IMR-90 (cell line): ENCODE results near the gene NRXN2. TPM values are rescaled to one million over a fixed set of nuclear protein-coding genes. Genes with fewer than 3 reads are reported as not detected.

Experiments used
- ATAC-seq: fragments of 200-7000 bp; cut with Tn5 transposase; 2 replicates; pipeline ENCODE4 v1.9.1; 2020; ENCODE audit warnings: low read depth, mild to moderate bottlenecking, moderate library complexity
- BruUV-seq: library from RNA; stranded (reverse); fragments of 400-500 nt; replicated peaks from 2 replicates; lab custom pipeline; 2021; lab: Mats Ljungman, UMichigan
- CTCF ChIA-PET: fragments of 300-600 bp; formaldehyde crosslinking; extraction: SDS; loops from one replicate; lab custom pipeline; 2021; ENCODE audit warnings: antibody characterized with exemption; lab: Yijun Ruan, JAX
- POLR2A ChIA-PET: fragments of 300-600 bp; sonication (Branson Sonifier 250); formaldehyde crosslinking; loops from one replicate; lab custom pipeline; 2022; ENCODE audit warnings: antibody characterized with exemption; ENCODE audit not compliant: unreplicated experiment; lab: Charles Lee
- DNase-seq: peaks from one replicate; pipeline ENCODE4 v3.0.0; 2013
- H2AFZ ChIP-seq: replicated peaks from 2 replicates; pipeline ENCODE3; 2013; ENCODE audit warnings: low read length, mild to moderate bottlenecking; ENCODE audit not compliant: poor library complexity
- H2AK5ac ChIP-seq: 2 replicates; pipeline ENCODE4 v1.6.1; 2013; ENCODE audit warnings: low read depth, low read length, inconsistent platforms
- H2AK9ac ChIP-seq: replicated peaks from 2 replicates; pipeline ENCODE3; 2013; ENCODE audit warnings: mild to moderate bottlenecking, low read depth, low read length, moderate library complexity; ENCODE audit not compliant: poor library complexity
- H2BK120ac ChIP-seq: 2 replicates; pipeline ENCODE4 v1.6.1; 2013; ENCODE audit warnings: low read depth, low read length, inconsistent platforms
- H2BK15ac ChIP-seq: 3 replicates; pipeline ENCODE4 v1.6.1; 2013; ENCODE audit warnings: low read depth, low read length, inconsistent platforms
- H2BK20ac ChIP-seq: 2 replicates; pipeline ENCODE4 v1.6.1; 2013; ENCODE audit warnings: low read depth, mild to moderate bottlenecking, inconsistent platforms, low read length, moderate library complexity
- H2BK5ac ChIP-seq: 2 replicates; pipeline ENCODE4 v1.6.1; 2013; ENCODE audit warnings: mild to moderate bottlenecking, low read depth, low read length, inconsistent platforms; ENCODE audit not compliant: poor library complexity, severe bottlenecking
- H3K14ac ChIP-seq: replicated peaks from 2 replicates; pipeline ENCODE4 v1.6.1; 2013; ENCODE audit warnings: low read depth, low read length, inconsistent platforms
- H3K18ac ChIP-seq: 2 replicates; pipeline ENCODE4 v1.6.1; 2013; ENCODE audit warnings: low read depth, low read length, control low read depth
- H3K23ac ChIP-seq: 2 replicates; pipeline ENCODE4 v1.6.1; 2013; ENCODE audit warnings: low read depth, low read length, inconsistent platforms
- H3K27ac ChIP-seq: 2 replicates; pipeline ENCODE4 v1.5.1; 2013; ENCODE audit warnings: mild to moderate bottlenecking, control low read depth, low read length; ENCODE audit not compliant: insufficient read depth
- H3K27me3 ChIP-seq: 2 replicates; pipeline ENCODE4 v1.6.1; 2013; ENCODE audit warnings: low read length; ENCODE audit not compliant: control insufficient read depth, insufficient read depth
- H3K36me3 ChIP-seq: 2 replicates; pipeline ENCODE4 v1.6.1; 2013; ENCODE audit warnings: low read length, mixed read lengths; ENCODE audit not compliant: control insufficient read depth, insufficient read depth
- H3K4ac ChIP-seq: 2 replicates; pipeline ENCODE4 v1.6.1; 2013; ENCODE audit warnings: low read depth, low read length, inconsistent platforms
- H3K4me1 ChIP-seq: 2 replicates; pipeline ENCODE4 v1.6.1; 2013; ENCODE audit warnings: low read length, mixed read lengths; ENCODE audit not compliant: control insufficient read depth, insufficient read depth
- H3K4me2 ChIP-seq: 2 replicates; pipeline ENCODE4 v1.6.1; 2013; ENCODE audit warnings: low read depth, mild to moderate bottlenecking, control low read depth, low read length, moderate library complexity
- H3K4me3 ChIP-seq: 2 replicates; pipeline ENCODE4 v1.5.1; 2013; ENCODE audit warnings: low read depth, mild to moderate bottlenecking, control low read depth, low read length, moderate library complexity; ENCODE audit not compliant: insufficient read depth
- H3K56ac ChIP-seq: 2 replicates; pipeline ENCODE4 v1.6.1; 2013; ENCODE audit warnings: low read length, inconsistent platforms; ENCODE audit not compliant: insufficient read depth; ENCODE audit errors: extremely low read depth
- H3K79me1 ChIP-seq, 2 experiments: 2 replicates each; pipeline ENCODE4 v1.6.1; 2013; ENCODE audit warnings: low read length in 2 of 2, inconsistent platforms in 1 of 2, low read depth in 1 of 2
- H3K9ac ChIP-seq: 2 replicates; pipeline ENCODE4 v1.6.1; 2013; ENCODE audit warnings: low read depth, low read length, control low read depth
- H3K9me1 ChIP-seq: 2 replicates; pipeline ENCODE4 v1.6.1; 2013; ENCODE audit warnings: low read length, inconsistent platforms; ENCODE audit not compliant: insufficient read depth
- H3K9me3 ChIP-seq: 2 replicates; pipeline ENCODE4 v1.6.1; 2013; ENCODE audit warnings: low read length; ENCODE audit not compliant: control insufficient read depth, insufficient read depth
- H4K20me1 ChIP-seq: 2 replicates; pipeline ENCODE4 v1.6.1; 2013; ENCODE audit warnings: low read length, inconsistent platforms; ENCODE audit not compliant: insufficient read depth
- H4K5ac ChIP-seq: 2 replicates; pipeline ENCODE4 v1.6.1; 2013; ENCODE audit warnings: mild to moderate bottlenecking, low read depth, low read length, control low read depth
- H4K8ac ChIP-seq, 2 experiments: 2 replicates each; pipeline ENCODE4 v1.6.1; 2013; ENCODE audit warnings: low read depth in 2 of 2, low read length in 2 of 2, control low read depth in 1 of 2, inconsistent platforms in 1 of 2
- H4K91ac ChIP-seq: 2 replicates; pipeline ENCODE4 v1.6.1; 2013; ENCODE audit warnings: low read depth, low read length, inconsistent platforms; ENCODE audit not compliant: insufficient read depth
- BHLHE40 ChIP-seq: fragments of 150-350 bp; IDR thresholded peaks from 2 replicates; pipeline ENCODE4 v1.6.1; 2016; ENCODE audit warnings: mild to moderate bottlenecking, low read depth, low read length
- CEBPB ChIP-seq: IDR thresholded peaks from 2 replicates; pipeline ENCODE4 v1.6.1; 2012; ENCODE audit warnings: low read depth, low read length, improper control_type of control experiment
- CHD1 ChIP-seq: IDR thresholded peaks from 2 replicates; pipeline ENCODE4 v1.6.1; 2012; ENCODE audit warnings: low read depth, low read length, improper control_type of control experiment
- CTCF ChIP-seq: conservative IDR thresholded peaks from 2 replicates; pipeline ENCODE4 v1.5.1; 2012; ENCODE audit warnings: mild to moderate bottlenecking, low read depth, low read length, improper control_type of control experiment
- ELK1 ChIP-seq: fragments of 150-350 bp; IDR thresholded peaks from 2 replicates; pipeline ENCODE4 v1.6.1; 2016; ENCODE audit warnings: low read depth, mild to moderate bottlenecking, low read length, moderate library complexity, borderline replicate concordance
- FOS ChIP-seq: fragments of 150-350 bp; IDR thresholded peaks from 2 replicates; pipeline ENCODE4 v1.6.1; 2016; ENCODE audit warnings: low read depth, low read length
- MAFK ChIP-seq: IDR thresholded peaks from 2 replicates; pipeline ENCODE4 v1.6.1; 2012; ENCODE audit warnings: low read depth, low read length, improper control_type of control experiment
- MAZ ChIP-seq: IDR thresholded peaks from 2 replicates; pipeline ENCODE4 v1.6.1; 2012; ENCODE audit warnings: low read depth, mild to moderate bottlenecking, low read length, improper control_type of control experiment, moderate library complexity, borderline replicate concordance
- NFE2L2 ChIP-seq: fragments of 150-350 bp; IDR thresholded peaks from 2 replicates; pipeline ENCODE4 v1.6.1; 2016; ENCODE audit warnings: low read depth, mild to moderate bottlenecking, low read length
- POLR2A ChIP-seq: IDR thresholded peaks from 2 replicates; pipeline ENCODE4 v1.6.1; 2012; ENCODE audit warnings: mild to moderate bottlenecking, low read depth, low read length
- RAD21 ChIP-seq: IDR thresholded peaks from 2 replicates; pipeline ENCODE4 v1.6.1; 2012; ENCODE audit warnings: low read length, improper control_type of control experiment
- RCOR1 ChIP-seq: IDR thresholded peaks from 2 replicates; pipeline ENCODE4 v1.6.1; 2012; ENCODE audit warnings: mild to moderate bottlenecking, low read length, improper control_type of control experiment; ENCODE audit not compliant: insufficient replicate concordance
- RFX5 ChIP-seq: IDR thresholded peaks from 2 replicates; pipeline ENCODE4 v1.8.0; 2012; ENCODE audit warnings: low read depth, mild to moderate bottlenecking, low read length, moderate library complexity
- SMC3 ChIP-seq: fragments of 150-350 bp; IDR thresholded peaks from 2 replicates; pipeline ENCODE4 v1.6.1; 2016; ENCODE audit warnings: low read depth, mild to moderate bottlenecking, antibody characterized with exemption, low read length, moderate library complexity
- USF2 ChIP-seq: fragments of 150-350 bp; IDR thresholded peaks from 2 replicates; pipeline ENCODE4 v1.6.1; 2017; ENCODE audit warnings: mild to moderate bottlenecking, antibody characterized with exemption, low read length, low read depth
- WGBS, 2 experiments: methylation state at CpG; one replicate each; pipeline versions ENCODE4 v1.1.5 to v1.1.7; 2013; ENCODE audit warnings: missing lambda C conversion rate in 2 of 2; ENCODE audit not compliant: insufficient read length in 1 of 2; ENCODE audit errors: extremely low coverage in 2 of 2; 5-methylcytosine and 5-hydroxymethylcytosine counted together
- dilution Hi-C: fragments of 300-500 bp; cut with HindIII; formaldehyde crosslinking; loops from one replicate; pipeline ENCODE4 v1.14.3; 2018; ENCODE audit warnings: low sequenced_read_pairs; ENCODE audit not compliant: unreplicated experiment
- in situ Hi-C: fragments of 300-500 bp; cut with MboI; formaldehyde crosslinking; loops from 3 replicates; pipeline ENCODE4 v1.14.3; 2019; ENCODE audit warnings: low sequenced_read_pairs, inconsistent platforms, mixed read lengths
- intact Hi-C: fragments of 100-400 bp; cut with micrococcal nuclease; formaldehyde crosslinking; loops from 2 replicates; pipeline ENCODE4 v1.10.0; 2022
- polyA plus RNA-seq, 3 experiments: library from polyadenylated mRNA; depleted of rRNA; stranded (reverse); fragments of >200 nt; gene quantifications; 2 replicates each; pipeline ENCODE4 v1.2.3, GENCODE V29; 2012; ENCODE audit warnings: low replicate concordance in 1 of 3
- total RNA-seq: library from RNA; depleted of rRNA; stranded (reverse); fragments of >200 nt; gene quantifications from 2 replicates; pipeline ENCODE4 v1.2.3, GENCODE V29; 2012

The NRXN2 gene
- total and polyA plus RNA-seq, 2 of the 4 experiments (the other 2 are of a cell fraction), result 0.18 to 0.22 TPM

- CTCF ChIA-PET, result no interaction called here
- Histone ChIP-seq H3K36me3 (no peaks in the 10 kb centered on the region), H3K4me1 (no peaks in the 10 kb centered on the region)
Observed at GRCh38 chr11:64627371-64627770, 95.6 kb downstream of the NRXN2 start.

More at GRCh38 chr11:64627371-64627770, 95.6 kb downstream of the NRXN2 start:
- DNase-seq (no peak), ATAC-seq (no peak)
- Histone ChIP-seq H3K56ac (no peak overlapping the region), H2BK120ac (no peak overlapping the region), H2AK9ac (peak overlapping the region; percentile 20), H3K4me2 (no peak overlapping the region), H2BK15ac (no peak overlapping the region), H4K8ac (no peak overlapping the region), H2BK20ac (no peak overlapping the region), H4K20me1 (no peaks in the 10 kb centered on the region), H3K14ac (no peak overlapping the region), H4K5ac (no peak overlapping the region), H2AK5ac (no peak overlapping the region), H2AFZ (no peak overlapping the region), H3K9me1 (no peaks in the 10 kb centered on the region), H3K18ac (no peak overlapping the region), H3K9ac (no peak overlapping the region), H3K23ac (no peak overlapping the region), H3K4me3 (no peak overlapping the region), H3K4ac (no peak overlapping the region), H2BK5ac (no peak overlapping the region), H3K27ac (no peak overlapping the region), H4K91ac (no peak overlapping the region), H3K79me1 (no peaks in the 10 kb centered on the region), H3K9me3 (no peaks in the 10 kb centered on the region), H3K27me3 (peaks cover 57% of the 10 kb centered on the region)
- 76% methylated on average over 2 of the region's 4 CpGs; no CpG with 5 or more reads in 1 of the 2 experiments for WGBS, 2 experiments
- dilution Hi-C loops, result no loop called here
- POLR2A ChIA-PET, result no interaction called here
- no TSS peak for BruUV-seq
- TF ChIP-seq MAFK (no peak), SMC3 (no peak), BHLHE40 (no peak), CHD1 (no peak), USF2 (no peak), POLR2A (no peak), NFE2L2 (no peak), FOS (no peak), MAZ (no peak), CTCF (no peak), ELK1 (no peak), RFX5 (no peak), RCOR1 (no peak), RAD21 (no peak), CEBPB (no peak)
- in situ Hi-C loops, result no loop called here
- intact Hi-C loops, result no loop called here
